Type B pancreatic cell (in vitro differentiated cells): ENCODE data around the gene HNRNPLL. TPM values are rescaled to one million over a fixed set of nuclear protein-coding genes. Genes with fewer than 3 reads are reported as not detected.

Source experiments
- DNase-seq: peaks from one replicate; pipeline ENCODE4 v3.0.0; 2021; ENCODE audit warnings: mixed read lengths; ENCODE audit not compliant: unreplicated experiment; ENCODE audit errors: extremely low spot score
- H3K27ac Mint-ChIP-seq: 2 replicates; pipeline ENCODE4 v1.8.0; 2021; ENCODE audit warnings: mild to moderate bottlenecking, mixed read lengths
- H3K27me3 Mint-ChIP-seq: 2 replicates; pipeline ENCODE4 v1.8.0; 2021; ENCODE audit warnings: mixed read lengths
- H3K36me3 Mint-ChIP-seq: 2 replicates; pipeline ENCODE4 v1.8.0; 2021; ENCODE audit warnings: mixed read lengths
- H3K4me1 Mint-ChIP-seq: one replicate; pipeline ENCODE4 v1.8.0; 2021; ENCODE audit warnings: mixed read lengths; ENCODE audit not compliant: unreplicated experiment
- H3K4me3 Mint-ChIP-seq: 2 replicates; pipeline ENCODE4 v1.8.0; 2021; ENCODE audit warnings: mild to moderate bottlenecking, mixed read lengths
- H3K9me3 Mint-ChIP-seq: 2 replicates; pipeline ENCODE4 v1.8.0; 2021; ENCODE audit warnings: mixed read lengths
- total RNA-seq: library from RNA; stranded (reverse); gene quantifications from 2 replicates; pipeline ENCODE4 v1.2.1, GENCODE V29; 2021; ENCODE audit warnings: low replicate concordance
- TF ChIP-seq, protein P1 (sequence below): fragments of 200-600 bp; sonication (generic); conservative IDR thresholded peaks from 2 replicates; pipeline ENCODE4 v1.5.0; 2021; ENCODE audit warnings: antibody characterized with exemption, mild to moderate bottlenecking

HNRNPLL gene
- total RNA-seq, 1 donor from 2014 or later = 72.3 TPM

DNA sequence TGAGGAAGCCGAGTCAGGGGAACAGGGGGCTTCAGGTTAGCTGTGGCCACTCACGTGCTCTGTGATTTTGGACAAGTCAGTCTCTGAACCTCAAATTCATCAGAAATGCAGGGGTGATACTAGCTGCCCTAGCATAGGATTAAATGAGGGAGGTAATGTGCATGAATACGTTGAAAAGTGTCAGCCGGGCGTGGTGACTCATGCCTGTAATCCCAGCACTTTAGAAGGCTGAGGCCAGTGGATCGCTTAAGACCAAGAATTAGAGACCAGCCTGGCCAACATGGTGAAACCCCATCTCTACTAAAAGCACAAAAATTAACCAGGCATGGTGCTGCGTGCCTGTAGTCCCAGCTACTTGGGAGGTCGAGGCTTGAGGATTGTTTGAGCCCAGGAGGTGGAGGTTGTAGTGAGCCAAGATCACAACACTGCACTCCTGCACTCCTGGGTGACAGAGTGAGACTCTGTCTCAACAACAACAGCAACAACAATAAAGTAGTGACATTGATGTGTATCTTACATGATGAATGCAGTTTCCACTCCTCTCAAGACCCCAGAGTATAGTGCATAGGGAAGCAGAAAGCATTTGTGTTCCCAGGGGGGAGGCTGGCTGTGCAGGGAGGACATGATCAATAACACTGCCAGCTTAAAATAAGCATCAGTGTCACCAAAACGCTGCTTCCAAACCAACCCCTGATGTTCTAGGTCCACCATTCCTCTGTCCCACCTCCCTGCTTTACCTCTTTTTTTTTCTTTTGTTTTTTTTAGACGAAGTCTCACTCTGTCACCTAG is 68.8 kb downstream of the HNRNPLL start:
- Mint-ChIP-seq H3K9me3 (no peaks in the 10 kb centered on the region), H3K4me3 (no peak overlapping the region), H3K27me3 (peaks cover 37% of the 10 kb centered on the region), H3K27ac (no peak overlapping the region), H3K4me1 (peaks cover 6% of the 10 kb centered on the region), H3K36me3 (no peaks in the 10 kb centered on the region)
- DNase-seq = no peak
- TF ChIP-seq, protein P1, sequence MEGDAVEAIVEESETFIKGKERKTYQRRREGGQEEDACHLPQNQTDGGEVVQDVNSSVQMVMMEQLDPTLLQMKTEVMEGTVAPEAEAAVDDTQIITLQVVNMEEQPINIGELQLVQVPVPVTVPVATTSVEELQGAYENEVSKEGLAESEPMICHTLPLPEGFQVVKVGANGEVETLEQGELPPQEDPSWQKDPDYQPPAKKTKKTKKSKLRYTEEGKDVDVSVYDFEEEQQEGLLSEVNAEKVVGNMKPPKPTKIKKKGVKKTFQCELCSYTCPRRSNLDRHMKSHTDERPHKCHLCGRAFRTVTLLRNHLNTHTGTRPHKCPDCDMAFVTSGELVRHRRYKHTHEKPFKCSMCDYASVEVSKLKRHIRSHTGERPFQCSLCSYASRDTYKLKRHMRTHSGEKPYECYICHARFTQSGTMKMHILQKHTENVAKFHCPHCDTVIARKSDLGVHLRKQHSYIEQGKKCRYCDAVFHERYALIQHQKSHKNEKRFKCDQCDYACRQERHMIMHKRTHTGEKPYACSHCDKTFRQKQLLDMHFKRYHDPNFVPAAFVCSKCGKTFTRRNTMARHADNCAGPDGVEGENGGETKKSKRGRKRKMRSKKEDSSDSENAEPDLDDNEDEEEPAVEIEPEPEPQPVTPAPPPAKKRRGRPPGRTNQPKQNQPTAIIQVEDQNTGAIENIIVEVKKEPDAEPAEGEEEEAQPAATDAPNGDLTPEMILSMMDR = no peak

DNA sequence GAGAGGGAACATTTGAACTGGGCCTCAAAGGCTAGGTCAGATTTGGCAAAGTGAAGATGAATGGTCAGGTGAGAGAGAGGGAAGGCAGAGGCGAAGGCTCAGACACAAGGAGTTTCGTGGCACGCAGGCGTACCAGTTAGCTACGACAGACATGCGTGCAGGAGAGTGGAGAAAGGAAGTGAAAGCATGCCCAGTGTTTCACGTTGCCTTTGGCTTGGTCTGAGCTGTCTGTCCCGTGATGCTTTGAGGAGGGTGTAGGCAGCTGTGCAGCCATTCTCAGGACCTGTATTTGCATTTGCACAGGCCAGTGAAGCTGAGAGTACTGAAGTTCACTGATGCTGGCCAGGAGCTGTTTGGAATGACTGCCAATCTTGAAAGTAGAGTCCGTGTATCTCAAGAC is 69.5 kb downstream of the HNRNPLL start:
- Mint-ChIP-seq H3K9me3 (no peaks in the 10 kb centered on the region), H3K27me3 (peaks cover 37% of the 10 kb centered on the region), H3K4me1 (peaks cover 8% of the 10 kb centered on the region), H3K4me3 (no peak overlapping the region), H3K36me3 (no peaks in the 10 kb centered on the region), H3K27ac (no peak overlapping the region)
- TF ChIP-seq, protein P1 = no peak
- no peak for DNase-seq

DNA sequence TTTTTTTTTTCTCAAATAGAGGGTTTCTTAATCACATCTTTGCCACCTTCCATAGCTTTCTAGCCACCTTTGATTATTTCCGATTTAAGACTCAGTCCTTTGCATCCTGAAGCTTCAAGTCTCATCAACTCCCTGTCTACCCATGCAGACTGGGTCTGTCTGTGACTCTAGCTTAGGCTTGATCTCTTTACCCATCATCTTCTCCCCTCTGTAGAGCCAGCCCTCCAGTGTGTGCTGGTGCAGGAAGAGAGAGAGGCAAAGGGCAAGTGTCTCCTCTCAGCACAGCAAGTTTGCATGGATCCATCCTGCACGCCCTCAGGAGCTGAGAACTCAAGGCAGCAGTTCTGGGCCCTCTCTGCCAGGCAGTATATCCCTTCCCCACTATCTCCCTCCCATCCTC is 70.4 kb downstream of the HNRNPLL start:
- TF ChIP-seq, protein P1 = no peak
- Mint-ChIP-seq H3K36me3 (no peaks in the 10 kb centered on the region), H3K4me3 (no peak overlapping the region), H3K4me1 (peaks cover 13% of the 10 kb centered on the region), H3K9me3 (no peaks in the 10 kb centered on the region), H3K27ac (no peak overlapping the region), H3K27me3 (peaks cover 36% of the 10 kb centered on the region)
- DNase-seq = no peak

DNA sequence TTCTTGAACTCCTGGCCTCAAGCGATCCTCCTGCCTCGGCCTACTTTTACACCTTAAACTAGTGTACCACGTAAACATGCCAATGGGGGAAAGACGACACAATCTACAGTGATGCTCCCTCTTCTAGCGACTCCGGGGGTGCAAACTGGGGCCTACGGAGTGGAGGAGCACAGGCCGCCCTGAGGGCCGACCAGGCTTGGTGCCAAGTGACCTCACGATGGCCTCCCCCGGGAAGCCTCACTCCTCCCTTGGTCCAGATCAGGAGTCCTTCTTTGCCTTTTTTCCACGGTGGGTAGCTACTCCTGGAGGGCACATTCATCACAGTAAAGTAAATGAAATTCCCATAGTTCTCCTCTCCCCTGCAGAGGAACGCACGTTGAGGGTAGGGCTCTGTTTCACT is 73.5 kb downstream of the HNRNPLL start:
- Mint-ChIP-seq H3K9me3 (no peaks in the 10 kb centered on the region), H3K36me3 (no peaks in the 10 kb centered on the region), H3K4me3 (no peak overlapping the region), H3K27me3 (peaks cover 25% of the 10 kb centered on the region), H3K27ac (no peak overlapping the region), H3K4me1 (peaks cover 11% of the 10 kb centered on the region)
- TF ChIP-seq, protein P1 = no peak
- DNase-seq = no peak

DNA sequence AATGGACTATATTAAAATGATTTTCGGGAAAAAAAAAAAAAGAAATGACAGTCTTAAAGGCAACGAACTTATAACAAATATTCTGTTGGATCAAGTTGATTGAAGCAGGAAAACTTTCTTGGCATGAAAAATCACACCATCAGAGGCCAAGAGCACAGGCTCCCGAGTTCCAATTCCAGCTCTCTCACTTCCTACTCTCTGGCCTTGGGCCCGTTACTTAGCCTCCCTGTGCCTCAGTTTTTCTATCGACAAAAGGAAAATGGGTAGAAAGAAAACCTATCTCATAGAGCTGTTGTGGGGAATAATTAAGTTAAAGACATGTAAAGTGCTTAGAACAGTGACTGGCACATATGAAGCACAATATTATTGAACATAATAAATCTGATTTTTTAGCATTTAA is 74.2 kb downstream of the HNRNPLL start:
- H3K36me3 Mint-ChIP-seq = no peaks in the 10 kb centered on the region
- TF ChIP-seq, protein P1 = no peak
- H3K27ac Mint-ChIP-seq = no peak overlapping the region
- H3K4me1 Mint-ChIP-seq = peaks cover 17% of the 10 kb centered on the region
- no peaks in the 10 kb centered on the region for H3K9me3 Mint-ChIP-seq
- H3K27me3 Mint-ChIP-seq = peaks cover 18% of the 10 kb centered on the region
- no peak for DNase-seq
- peak overlapping the region; percentile 80 for H3K4me3 Mint-ChIP-seq
